ENCODE measurements around the gene C2CD2.
"Not testable (repeated sequence)": the region's sequence is repeated elsewhere in the genome, so short reads cannot be mapped to it uniquely, and the experiment has no call there.

C2CD2 gene

DNA sequence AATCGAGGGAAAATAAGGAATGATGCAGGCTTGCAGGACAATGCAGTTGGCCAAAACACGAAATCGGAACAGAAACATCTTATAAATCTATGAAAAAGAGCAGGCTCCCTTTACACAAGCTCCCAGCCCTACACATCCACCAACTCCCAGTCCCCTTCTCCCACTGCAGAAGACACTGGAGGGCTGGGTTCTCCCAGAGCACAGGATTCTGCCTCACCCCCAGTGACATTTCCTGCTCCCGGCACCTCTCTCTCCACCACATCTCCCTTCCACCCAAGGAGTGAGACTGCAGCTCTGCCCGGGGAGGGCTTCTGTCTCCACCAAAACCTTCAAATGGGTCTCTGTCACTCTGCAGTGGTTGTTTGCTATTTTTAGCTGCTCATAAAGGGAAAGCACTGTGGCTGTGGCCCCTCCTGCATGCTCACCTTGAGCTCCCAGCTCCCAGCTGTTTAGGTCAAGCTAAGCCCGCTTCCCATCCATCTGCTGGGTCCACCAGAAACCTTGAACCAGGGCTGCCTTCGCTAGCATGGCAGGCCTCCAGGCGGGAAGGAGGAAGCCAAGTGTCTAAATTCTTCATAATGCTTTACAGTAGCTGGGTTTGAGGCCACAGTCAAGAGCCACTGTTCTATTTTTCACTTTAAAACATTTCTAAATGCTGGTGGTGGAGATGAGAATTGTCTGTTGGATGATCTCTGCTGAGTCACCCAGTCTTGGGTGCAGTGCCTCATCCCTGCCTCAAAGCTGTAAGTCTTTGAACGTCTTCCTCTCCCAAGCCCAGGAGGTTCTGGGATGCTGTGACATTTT is 3.3 kb upstream of the C2CD2 start:
- peak; percentile 78 for DNase-seq

DNA sequence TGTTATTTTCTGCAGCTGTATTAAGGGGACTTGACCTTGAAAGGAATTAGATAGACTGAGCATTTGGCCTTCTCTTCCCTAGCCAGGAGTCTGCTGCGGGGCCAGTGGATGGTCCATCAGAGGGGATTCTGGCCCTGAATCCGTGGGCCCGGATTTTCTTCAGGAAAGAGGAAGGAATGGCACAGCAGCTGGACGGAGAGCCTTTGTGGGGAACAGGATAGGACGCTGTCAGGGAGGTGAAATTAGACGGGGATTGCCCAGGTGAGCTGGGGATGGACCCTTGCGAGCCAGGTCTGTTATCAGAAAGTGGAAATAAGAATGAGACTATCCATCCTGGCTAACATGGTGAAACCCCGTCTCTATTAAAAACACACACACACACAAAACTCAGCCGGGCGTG is 1.7 kb upstream of the C2CD2 start:
- no peak for DNase-seq

DNA sequence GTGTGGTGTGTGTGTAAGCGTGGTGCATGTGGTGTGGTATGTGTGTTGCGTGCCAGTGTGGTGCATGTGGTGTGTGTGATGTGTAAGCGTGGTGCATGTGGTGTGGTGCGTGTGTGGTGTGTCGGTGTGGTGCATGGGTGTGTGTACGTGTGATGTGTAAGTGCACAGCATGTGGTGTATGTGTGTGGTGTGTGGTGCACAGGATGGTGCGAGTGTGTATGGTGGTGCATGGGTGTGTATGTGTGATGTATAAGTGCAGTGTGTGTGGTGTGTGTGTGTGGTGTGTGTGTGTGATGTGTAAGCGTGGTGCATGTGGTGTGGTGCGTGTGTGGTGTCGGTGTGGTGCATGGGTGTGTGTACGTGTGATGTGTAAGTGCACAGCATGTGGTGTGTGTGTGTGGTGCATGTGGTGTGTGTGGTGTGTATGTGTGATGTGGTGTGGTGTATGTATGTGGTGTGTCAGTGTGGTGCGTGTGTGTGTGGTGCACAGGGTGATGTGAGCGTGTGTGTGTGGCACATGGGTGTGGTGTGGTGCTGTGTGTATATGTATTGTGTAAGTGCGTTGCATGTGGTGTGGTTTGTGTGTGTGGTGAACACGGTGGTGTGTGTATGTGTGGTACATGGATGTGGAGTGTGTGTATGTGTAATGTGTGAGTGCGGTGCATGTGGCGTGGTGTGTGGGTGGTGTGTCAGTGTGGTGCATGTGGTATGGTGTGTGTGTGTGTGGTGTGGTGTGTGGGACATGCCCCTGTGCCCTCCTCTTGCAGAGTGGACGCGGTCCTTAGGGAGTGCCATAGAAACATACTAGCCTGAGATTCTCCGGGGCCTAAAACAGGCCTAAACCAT is 1.1 kb upstream of the C2CD2 start:
- no peak for DNase-seq

DNA sequence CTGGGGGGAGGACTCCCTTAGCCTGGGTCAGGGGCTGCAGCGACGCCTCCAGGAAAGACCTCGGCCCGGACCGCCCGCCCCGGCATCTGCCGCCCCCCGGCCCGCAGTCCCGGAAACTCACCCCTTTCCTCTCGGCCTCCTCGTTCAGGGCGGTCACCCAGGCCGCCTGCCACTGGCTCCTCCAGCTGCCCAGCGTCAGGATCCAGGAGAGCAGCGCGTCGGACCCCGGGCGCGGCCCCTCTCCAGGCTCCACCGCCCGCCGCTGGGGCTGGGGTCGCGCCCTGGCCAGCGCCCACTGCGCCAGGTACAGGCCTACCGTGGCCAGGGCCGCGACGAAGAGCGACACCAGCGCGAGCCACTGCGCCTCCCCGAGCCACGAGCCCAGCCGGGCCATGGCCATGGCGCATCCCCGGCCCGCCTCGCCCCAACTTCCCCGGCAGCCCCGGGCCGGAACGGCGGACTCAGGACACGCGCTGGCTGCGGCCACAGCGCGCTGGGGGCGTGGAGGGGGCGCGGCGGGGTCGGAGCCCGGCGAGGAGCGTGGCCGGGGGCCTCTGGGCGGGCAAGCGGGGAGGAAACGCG is 478 bp downstream of the C2CD2 start:
- no peak for DNase-seq

DNA sequence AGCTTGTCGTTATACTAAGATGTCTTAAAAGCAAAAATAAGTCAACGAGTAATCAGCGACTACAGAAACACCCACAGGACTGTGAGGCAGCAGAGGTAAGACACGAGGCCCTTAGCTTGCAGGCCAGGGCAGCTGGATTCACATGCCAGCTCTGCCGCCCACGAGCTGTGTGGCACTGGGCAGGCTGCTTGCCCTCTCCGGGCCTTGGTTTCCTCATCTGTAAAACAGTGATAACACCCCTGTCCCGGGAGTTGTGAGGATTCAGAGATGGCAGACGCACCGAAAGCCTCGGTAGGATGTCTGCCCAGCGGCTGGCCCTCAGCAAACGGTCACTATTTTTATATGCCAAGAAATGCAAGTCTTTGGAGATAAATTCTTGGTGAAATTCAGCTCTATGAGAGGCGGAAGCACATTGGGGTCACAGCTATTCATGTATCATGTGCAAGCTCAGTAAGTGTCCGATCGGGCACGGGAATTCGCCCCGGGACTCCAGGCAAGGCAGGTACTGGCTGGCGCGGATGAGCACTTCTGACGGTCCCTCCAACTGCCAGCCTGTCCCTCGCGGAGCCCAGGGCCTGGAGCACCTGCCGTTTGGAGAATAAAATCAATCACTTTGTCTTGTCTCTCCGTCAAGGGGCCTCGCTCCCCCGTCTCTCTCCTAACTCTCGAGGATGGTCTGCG is 1.1 kb downstream of the C2CD2 start:
- no peak for DNase-seq

DNA sequence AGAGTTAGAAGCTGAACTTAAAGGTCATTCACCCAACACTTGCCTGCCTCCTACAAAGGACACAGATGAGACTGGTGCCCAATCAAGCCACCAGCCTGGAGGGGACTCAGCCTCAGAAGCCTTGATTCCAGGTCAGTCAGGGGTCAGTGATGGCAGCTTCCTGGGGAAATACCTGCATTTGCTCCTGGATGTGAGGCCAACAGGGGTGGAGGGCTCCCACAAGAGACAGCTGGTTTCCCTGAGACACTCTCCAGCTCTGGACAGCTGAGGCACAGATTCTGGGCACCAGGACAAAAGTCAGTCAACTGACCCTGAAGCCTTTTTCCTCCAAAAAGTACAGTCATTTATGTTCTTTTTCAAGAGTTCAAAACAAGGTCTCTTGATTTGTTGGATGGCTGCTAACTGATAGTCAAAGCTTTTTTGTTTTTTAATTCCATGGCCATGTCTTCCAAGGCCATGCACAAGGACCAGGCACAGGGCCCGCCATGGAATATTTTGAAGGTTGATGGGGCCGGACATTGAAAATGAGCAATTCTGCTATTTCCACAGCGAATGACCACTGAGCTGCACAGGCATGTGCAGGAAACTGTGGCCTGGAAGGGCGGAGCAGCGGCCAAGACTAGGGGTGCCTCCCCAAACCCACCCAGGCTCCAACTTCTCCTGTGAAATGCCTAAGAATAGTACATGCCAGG is 1.8 kb downstream of the C2CD2 start:
- no peak for DNase-seq

DNA sequence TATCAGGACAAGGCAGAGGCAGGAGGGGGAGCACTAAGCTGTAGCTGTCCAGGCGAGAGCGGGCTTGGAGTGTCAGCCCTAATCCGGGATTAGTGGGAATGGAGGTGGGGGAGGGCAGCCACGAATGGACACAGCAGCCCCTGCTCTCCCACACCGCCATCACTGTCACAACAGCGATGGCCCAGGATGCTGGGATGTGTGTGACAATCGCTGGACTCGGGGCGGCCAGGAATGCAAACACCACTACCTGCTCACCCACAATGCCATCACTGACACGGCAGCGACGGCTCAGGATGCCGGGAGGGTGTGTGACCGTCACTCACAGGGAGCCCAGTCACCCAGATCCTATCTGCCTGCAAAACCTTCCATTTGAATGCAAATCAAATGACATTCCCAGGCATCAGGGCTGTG is 2.9 kb downstream of the C2CD2 start:
- no peak for DNase-seq

DNA sequence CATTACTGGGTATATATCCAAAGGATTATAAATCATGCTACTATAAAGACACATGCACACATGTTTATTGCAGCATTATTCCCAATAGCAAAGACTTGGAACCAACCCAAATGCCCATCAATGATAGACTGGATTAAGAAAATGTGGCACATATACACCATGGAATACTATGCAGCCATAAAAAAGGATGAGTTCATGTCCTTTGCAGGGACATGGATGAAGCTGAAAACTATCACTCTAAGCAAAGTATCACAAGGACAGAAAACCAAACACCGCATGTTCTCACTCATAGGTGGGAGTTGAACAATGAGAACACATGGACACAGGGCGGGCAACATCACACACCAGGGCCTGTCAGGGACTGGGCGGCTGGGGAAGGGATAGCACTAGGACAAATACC is 4.2 kb downstream of the C2CD2 start:
- not testable (repeated sequence) for DNase-seq

DNA sequence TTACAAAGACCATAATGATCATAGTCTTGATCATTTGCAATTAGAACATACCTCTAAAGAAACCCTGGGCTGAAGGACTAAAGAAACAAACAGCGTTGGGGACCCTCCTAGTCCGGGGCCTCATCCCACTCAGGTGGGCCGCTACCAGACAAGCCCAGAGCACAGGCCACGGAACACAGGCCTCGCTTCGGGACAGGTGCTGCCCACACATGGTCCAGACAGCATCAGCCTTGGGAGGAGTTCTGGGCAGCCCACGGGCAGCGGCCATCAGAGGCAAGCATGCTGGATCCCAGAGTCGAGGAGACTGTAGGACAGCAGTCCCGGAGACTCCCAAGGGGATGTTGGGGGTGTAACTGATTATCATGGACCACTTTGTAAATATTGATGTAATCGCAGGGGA is 4.9 kb downstream of the C2CD2 start:
- DNase-seq, result no peak

DNA sequence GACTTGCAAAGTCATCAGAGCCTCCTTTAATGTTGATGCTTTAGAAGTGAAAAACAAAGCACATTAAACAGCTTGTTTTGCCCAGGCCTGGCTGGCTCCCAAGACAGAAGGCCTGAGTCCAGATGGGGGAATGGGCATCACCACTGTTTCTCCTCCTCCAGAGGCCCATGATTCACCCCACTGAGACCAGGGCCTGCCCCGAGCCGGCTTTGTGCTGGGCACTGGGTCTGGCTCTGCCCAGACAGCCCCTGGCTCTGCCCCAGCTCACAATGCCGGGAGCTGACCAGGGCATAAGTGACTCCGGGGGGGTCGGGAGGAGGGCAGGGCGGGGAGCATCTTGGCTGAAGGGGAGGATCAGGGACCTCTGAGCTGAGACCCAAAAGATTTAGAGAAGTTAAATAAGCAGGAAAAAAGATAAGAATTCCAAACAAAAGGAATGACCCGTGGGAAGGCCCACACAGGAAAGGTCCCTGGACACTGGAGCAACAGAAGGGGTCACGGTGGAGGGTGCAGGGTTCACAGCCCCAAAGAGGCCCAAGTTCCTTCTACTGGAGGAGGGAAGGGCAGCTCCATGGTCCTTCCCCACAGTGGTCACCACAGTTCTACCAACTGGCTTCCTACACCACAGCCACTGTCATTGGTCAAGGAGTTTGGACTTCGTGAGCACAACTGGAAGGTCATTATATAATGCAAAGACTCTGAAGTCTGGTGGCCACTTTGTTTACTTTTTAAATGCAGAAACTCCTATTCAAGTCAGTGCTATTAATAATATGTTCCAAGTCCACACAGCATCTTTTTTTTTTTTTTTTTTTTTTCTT is 5.5 kb downstream of the C2CD2 start:
- DNase-seq, result no peak

DNA sequence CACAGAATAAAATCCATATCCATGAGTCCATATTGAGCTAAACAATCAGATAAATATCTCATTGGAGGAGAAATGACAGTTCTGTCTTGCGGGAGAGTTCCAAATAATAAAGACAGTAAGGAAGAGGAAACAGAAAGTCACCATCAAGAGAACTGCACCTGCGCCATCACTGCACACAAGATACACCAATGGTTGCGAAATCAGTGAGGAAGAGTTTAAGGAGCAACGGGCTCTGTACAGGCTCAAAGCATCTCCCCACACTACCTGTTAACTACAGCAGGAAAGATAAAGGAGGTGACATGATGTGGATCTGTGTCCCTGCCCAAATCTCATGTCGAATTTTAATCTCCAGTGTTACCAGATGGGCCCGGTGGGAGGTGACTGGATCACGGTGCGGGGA is 7.8 kb downstream of the C2CD2 start:
- DNase-seq, result no peak

DNA sequence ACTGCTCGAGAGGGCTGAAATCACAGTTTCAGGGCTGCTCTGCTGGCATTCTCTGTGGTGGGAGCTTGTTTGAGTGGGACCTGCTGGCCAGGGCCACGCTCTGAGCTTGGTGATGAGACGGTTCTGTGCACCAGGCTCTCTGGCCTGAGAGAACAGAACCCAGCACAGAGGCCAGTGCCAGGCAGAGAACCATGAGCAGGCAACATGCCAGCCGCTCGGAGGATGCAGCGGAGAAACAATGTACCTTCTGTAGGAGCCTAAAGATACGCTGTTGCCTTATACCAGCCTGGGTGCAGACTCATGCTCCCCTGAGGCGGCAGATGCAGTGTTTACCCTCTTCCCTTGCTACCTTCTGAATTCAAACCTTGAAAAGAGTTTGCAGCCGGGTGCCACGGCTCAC is 10.0 kb downstream of the C2CD2 start:
- DNase-seq, result no peak

DNA sequence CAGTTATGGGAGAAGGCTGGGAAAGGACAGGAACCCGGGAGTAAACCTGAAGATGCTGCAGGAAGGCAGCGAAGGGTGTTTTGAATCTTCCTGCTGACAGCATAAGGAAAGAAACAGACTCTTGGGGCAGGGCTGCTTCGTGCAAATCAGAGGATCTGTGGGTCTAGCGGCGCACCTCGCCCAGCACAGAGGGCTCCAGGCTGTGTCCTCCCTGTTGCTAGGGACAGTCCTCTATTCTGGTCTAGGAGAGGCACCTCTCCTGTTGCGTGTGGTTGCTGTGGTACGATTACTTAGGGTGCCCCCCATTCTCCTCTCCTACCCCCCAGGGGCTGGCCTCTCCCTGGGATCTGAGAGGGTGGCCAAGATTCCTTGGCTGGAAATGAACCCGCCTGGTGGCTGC is 11.4 kb downstream of the C2CD2 start:
- no peak for DNase-seq

DNA sequence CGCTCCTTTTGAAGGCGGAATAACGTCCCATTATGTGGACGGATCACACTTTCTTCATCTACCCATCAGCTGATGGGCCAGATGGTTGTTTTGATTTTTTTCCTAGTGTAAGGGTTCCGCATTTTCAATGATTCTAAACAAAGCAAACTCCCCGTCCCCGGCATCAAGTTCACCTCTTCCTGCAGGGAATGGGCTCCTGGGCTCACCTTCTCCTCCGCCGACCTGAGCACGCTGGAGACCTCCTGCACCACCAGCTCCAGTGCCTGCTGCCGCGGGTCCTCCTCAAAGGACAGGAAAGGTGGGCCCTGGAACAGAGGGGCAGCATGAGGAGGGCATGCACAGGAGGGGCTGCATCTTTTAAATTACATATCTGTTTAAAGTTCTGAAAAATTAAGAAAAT is 11.9 kb downstream of the C2CD2 start:
- DNase-seq, result no peak

DNA sequence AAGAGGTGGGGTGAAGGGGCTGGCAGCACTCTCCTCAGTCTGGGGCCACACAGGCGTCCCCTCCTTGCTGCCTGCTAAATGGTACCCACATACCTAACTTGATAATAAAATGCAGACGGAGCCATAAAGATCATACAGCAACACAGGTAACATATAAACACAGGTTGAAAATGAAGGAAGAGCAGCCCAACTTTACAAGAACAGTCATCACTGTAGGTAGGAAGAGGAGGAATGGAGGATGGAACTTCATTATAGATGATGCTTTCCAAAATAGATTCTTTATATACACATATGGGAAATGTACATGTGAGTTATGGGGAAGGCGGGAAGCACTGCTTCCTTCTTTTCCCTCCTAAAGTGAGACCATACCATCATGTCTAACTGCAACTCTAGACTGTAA is 13.4 kb downstream of the C2CD2 start:
- DNase-seq, result no peak

DNA sequence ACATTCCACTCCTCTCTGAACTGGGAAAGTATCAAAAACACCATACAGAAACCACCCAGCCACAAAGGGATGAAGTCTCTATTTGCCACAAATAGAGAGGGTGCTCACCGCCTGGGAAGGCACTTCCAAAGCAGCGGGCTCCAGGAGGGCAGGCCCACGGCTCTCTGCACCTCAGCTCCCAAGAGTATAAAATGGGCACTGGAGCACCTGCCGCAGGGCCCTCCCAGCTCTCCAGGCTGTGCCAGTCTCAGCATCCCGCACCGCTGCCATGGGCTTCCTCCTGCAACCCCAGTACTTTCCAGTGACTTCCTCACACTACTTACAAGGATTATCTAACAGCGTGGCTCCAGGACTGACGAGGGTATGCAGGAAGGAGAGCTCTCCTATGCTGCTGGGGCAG is 14.4 kb downstream of the C2CD2 start:
- no peak for DNase-seq

DNA sequence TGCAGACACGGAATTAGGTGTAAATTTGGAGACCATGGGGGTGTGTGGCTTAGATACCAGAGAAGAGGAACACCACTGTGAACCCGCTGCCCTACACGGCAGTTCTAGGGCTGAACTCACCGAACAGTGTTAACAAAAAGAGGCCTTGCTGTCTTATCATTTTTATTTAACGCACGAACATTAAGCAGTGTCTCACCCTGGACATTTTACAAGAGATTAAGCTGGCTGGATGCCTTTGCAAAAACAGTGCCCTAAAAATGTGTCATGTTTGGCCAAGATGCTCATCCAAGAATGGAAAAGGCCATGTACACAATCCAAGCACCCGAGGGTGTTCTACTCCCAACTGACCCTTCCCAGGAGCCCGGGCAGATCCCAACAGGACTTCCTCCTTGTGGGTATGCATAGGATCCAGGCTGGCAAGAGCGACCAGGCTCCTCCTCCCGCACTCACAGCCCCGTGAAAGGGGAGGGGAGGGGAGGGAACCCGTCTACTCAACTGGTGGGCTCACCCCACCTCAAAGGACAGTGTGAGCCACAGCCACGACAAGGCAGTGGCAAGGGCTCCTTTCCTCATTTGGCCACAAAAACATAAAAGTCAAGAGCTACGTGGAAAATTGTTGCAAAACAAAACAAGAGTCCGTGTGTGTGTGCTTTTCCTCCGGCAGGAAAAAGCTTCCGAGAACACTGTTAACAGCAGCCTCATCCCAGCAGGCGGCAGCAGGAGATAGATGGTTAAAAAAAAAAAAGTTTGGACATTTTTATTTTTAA is 20.3 kb downstream of the C2CD2 start:
- DNase-seq, result peak; percentile 44

DNA sequence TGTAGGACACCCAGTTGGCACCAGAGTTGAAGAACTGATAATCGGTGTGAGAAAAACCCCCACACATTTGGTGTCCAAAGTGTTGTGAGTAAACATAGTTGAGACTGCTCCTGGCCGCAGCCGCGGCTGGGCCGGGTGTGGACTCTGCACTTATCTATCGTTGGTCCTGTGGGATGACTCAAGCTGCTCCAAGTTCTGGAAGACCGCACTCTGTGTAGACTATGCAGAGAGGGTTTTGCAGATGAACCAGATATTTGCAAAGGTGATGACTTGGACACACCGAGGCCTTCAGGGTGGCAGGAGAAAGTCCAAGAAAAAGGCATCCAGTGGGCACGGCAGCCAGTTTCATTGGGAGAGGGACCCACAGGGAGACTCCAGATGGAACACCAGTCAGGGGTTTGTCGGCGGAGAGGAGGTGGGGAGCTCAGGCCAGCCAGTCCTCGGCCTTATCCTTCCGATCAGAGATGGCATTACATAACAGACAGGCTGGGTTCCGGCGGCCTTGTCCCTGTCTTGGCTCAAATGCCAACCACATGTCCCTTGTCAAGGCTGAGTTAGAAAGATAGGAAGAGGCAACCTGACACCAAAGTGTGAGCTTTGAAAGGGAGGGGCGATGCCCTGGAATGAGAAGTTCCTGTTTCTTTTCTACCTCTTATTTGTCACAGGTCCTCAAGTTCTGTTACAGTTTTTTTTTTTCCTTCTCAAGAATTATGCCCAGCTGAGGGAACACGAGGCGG is 21.1 kb downstream of the C2CD2 start:
- no peak for DNase-seq

DNA sequence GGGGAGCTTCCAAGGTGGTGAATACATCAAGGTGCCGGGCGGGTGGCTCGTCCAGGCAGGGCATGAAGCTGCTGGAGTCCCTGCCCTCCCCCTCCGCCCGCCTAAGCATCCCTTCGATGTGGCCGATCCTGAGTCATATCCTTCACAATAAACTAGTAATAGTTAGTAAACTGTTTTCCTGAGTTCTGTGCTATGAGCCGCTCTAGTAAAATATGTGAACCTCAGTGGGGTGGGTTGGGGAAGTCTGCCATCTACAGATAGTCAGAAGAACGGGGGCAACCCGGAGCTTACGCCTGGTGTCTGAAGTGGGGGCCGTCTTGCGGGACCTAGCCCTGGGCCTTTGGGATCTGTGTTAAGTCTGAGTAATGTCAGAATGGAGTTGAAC is 21.6 kb downstream of the C2CD2 start:
- DNase-seq, result peak; percentile 80

DNA sequence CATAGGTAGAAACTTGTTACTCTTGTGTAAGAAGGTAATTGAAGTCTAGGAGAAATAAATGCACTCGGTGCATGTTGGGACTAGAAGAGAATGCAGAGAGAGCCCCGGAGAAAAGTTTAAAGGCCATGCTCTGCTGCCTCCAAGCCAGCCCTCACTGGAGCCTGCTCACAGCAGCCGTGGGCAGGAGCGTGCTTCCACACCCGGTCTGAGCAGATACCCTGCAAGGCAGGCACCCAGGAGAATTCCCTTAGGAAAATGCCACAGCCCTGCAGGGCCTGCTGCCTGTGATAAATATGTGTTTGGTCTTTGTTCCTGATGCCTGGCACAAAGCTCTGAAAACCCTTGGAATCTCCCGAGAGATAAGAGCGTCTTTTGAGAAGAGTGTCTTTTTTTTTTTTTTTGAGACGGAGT is 22.8 kb downstream of the C2CD2 start:
- no peak for DNase-seq
